DMS114 treated with DMSO at 0.1 percent for 48 hours (cell line): ENCODE data around the gene GPRIN3.
"Not testable (repeated sequence)": the region's sequence is repeated elsewhere in the genome, so short reads cannot be mapped to it uniquely, and the experiment has no call there.

ENCODE experiments used
- DNase-seq: peaks from one replicate; lab custom pipeline; 2025; ENCODE audit not compliant: unreplicated experiment; lab: John Stamatoyannopoulos, UW

GPRIN3 gene

DNA sequence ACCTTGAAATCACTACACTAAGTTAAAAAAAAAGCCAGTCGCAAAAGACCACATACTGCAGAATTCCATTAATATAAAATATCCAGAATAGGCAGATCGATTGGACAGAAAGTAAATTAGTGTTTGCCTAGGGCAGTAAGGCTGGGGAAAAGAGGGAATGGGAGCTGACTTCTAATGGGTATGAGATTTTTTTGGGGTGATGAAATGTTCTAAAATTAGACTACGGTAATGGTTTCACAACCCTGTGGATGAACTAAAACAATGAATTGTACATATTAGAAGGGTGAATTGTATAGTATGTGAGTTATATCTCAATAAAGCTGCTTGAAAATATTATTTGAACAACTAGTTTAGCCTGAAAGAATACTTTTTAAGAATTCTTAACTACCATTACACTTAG, 6.7 kb upstream of the GPRIN3 start:
- DNase-seq = no peak

GRCh38 chr4:89312066-89312465, 4.5 kb upstream of the GPRIN3 start:
- DNase-seq = no peak

DNA sequence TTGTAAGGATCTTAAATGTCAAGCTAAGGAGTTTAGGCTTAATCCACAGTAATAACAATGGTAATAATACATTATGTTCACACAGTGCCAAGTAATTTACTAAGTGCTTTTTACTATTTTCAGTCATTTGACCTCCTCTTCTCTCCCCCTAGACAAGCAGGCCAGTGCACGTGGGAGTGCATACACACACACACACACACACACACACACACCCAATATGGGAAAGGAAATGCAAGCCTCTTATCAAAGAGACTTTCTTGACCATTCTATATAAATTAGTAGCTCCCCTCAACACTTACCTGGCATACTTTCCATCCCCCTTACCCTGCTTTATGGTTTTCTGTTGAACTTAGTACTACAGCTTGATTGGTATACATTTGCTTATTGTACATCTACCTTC, 3.8 kb upstream of the GPRIN3 start:
- no peak for DNase-seq

GRCh38 chr4:89309154-89309553, 1.6 kb upstream of the GPRIN3 start:
- DNase-seq = not testable (repeated sequence)

GRCh38 chr4:89308161-89308500, 531 bp upstream of the GPRIN3 start:
- DNase-seq = no peak

GRCh38 chr4:89307178-89307445, 488 bp downstream of the GPRIN3 start:
- no peak for DNase-seq

DNA sequence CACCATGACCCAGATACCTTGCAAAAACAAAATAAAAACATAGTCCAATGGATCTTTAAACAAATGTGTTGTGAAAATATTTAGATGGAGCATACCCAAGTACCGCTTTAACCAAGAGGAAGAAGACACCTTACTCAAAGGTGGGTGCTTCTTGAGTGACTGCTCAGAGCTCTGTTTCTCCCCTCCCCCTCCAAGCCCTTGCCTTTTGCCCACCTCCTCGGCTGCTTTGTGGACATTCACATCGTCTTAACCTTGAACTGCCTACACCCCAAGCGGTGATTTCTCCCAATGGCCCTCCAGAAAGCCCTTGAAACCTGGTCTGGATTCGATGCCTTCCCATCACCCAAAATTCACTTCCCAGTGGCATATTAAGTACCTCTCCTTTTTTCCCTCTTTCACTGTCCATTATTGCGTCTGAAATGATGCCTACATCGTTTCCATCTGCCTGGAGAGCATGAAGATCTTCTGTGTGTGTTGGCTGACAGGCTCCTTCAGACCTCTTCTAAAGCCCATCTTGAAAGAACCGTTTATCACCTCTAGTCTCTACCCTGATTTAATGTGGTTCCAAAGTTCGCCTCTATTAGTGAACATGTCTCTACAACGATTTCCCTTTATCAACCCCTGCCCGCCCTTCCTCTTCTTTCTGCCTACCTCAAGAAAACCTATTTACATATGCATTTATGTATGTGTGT, 968 bp downstream of the GPRIN3 start:
- no peak for DNase-seq

GRCh38 chr4:89305712-89306437, 1.7 kb downstream of the GPRIN3 start:
- no peak for DNase-seq

DNA sequence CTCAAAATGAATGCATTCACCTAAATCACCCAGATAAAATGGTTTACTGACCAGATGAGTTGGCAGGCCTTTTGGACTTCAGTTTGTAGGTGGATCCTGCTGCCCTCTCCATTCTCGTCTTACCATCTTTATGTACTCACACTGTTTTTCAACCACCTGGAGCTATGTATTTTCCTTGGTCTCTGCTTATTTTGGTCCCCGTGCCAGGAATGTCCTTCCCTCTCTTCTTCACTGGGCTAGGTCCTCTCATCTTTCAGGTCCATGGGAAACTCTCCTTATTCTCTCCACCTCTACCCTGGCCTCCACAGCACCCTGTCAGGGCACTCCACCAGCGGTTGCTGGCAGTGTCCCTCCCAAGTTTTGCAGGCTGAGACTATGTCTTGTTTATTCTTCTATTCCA, 2.6 kb downstream of the GPRIN3 start:
- DNase-seq = no peak

DNA sequence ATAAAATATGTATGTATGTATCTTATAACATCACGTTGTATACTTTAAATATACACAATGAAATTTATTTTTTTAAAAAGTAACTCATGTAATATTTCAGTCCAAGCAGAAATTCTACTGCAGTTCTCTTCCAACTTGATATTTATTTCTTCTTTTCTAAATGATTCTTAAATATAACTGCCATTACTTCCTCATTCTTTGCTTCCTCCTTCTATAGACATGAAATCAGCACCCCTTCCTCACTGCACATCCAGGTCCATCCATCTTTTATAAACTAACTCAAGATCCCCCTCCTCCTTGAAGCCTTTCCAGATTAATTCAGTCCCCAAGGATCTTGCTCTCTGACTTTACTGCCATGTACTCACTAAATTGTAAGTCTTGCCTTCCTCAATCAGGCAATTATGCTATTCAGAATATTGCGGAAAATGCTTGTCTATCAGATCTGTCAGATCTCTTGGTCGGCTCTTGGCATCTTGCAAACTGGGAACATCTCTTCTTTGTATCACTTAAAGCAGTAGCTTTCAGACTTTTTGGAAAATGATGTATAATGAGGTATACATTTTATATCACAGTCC, 3.7 kb downstream of the GPRIN3 start:
- no peak for DNase-seq

DNA sequence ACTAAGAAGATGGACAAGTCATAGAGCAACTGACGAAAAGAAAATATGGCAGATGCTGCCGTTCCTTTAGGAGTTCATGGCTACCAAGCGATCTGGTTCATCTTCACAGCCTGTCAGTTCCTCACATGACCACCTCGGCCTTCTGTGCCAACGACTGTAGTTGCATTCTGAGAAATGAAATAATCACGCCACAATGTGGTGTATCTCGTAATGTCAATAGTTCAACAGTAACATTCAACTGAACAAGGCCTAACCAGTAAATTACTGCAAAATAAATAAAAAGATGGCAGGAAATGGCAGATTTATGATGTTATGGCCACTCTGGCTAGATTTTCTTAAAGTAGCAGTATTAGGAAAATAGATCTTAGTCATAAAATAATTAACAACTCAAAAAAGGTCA, 4.4 kb downstream of the GPRIN3 start:
- no peak for DNase-seq

GRCh38 chr4:89301902-89302301, 5.7 kb downstream of the GPRIN3 start:
- no peak for DNase-seq

DNA sequence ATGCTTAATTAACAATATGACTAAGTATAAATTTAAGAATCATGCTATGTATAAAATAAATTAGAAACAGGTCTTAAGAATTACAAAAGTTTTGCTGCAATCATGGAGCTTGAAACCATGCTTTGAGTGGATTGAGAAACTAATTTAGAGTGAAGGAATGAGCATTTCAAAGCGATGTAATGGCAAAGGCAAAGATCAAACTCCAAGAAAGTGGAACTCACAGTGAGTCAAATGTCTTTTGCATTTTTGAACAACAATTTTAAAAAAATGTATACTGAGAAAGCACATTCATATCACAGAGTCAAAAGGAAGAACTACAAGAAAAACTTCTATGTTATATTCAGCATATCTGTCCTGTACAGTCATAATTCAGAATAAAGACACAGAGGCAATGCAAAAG, 6.6 kb downstream of the GPRIN3 start:
- no peak for DNase-seq

DNA sequence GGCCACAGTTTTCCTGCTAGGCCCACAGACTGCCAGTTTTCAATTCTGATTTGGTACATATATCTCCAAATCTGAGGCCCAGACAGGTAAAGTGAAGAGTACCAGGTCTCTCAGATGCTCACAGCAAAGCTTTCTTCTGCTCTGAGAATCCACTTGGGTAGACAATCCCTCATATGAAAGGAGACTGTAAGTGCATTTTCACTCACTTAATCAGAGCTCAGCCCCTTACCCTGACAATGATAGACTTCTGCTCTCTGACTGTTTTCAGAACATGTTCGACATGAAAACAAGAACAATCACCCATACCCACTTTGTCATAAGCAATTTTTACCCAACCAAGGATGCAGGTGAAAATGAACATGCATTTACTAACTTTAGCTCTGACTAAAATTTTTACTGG, 7.1 kb downstream of the GPRIN3 start:
- no peak for DNase-seq

- no peak for DNase-seq
Measured at GRCh38 chr4:89300060-89300459, 7.5 kb downstream of the GPRIN3 start.

DNA sequence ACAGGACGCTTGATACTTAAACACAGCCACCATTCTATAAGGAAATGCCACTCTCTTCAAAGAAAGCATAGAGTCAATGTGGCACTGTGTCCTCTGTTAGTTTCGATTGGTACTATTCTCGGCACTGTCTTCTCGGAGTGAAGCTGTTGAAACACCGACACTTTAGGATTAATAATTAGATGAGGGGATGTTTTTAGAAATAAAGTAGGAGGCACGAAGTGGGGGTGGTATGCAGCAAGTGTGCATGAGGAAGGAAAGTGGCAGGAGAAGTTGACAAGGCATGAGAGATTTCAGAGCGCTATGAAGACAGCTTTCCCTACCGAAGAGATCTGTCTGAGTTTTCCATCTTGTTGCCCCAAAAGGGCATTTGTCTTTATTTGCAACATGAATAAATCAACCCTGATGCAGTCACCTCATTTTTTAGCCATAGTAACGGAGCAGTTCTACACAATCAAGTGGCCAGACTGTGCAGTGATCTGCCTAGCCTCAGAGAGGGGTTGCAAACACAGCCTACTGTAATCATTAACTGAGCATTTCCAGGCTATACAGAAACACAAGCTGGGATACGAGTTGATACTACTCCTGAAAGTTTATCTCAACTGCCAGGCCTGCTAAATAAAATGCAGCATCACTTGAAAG, 8.3 kb downstream of the GPRIN3 start:
- DNase-seq = no peak

DNA sequence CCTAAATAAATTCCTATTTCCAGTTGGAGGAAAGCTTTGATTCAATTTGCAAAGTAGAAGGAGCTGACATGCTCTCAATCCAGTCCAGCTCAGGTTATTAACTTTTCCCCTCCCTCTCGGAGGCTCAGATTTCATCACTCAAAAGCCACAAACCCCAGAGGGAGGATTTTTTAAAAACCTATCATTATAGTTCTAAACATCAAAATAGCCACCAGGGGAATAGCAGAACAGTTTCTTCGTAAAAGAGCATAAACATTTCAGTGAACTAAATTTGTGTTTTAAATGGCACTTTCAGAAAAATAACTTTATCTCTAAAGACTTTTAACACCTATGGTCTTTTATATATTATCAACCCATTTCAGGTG, 8.8 kb downstream of the GPRIN3 start:
- no peak for DNase-seq

DNA sequence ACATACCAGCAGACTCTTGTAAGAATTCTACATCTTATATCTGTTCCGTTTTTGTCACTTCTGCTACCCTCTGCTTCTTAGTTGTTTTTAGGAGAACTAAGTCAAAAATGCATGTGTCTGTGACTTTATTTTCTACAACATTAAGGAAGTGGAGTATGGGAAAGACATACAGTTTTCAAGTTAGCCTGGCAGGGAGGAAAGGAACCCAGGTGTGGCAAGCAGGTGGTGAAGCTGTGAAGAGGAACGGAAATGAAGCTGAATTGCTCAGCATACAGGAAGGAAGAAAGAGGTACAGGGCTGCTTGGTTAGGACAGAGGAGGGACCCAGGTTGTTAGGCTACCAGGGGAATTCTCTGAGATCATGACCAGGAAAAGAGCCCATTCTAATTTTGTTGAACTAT, 9.4 kb downstream of the GPRIN3 start:
- no peak for DNase-seq

- DNase-seq = no peak
Measured at GRCh38 chr4:89296896-89297295, 10.7 kb downstream of the GPRIN3 start.

DNA sequence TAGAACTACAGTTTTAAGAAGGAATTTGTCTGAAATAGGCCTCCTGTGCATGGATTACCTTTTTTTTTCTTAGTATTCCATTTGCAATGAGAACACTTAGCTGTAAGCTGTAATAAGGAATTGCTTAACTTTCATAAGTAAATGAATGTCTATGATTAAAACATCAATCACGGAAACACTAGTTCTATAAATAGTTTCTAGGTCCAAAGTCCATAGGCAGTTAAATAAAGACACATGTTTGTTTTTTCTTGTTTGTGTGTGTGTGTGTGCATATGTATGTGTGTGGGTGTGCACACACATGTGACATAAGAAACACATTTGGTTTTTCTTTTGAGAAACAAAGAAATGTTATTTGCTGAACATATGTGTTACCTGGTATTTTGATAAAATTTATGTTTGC, 11.2 kb downstream of the GPRIN3 start:
- DNase-seq = no peak

DNA sequence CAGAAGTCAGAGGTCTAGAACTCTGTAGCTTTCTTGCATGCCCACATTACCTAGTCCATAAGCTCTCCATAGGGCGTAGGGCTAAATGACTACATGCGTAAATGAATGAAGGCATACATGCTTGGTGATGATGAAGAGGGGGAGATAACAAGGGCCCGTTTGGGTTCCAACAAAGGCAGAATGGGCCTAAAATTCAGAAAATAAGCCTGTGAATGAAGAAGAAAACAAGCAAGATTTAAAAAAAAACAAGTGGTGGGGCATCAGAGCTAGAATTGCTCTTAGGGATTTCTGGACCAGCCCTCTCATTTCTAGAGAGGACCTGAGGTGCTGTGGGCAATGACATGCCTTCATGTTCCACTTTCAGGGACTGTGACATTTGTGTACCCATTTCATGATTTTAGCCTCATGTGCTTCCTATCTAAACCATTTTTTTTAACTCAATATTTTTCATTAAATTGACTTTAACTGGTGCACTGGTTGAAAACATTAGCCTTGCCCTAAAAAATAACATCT, 12.1 kb downstream of the GPRIN3 start:
- no peak for DNase-seq

GRCh38 chr4:89294573-89295269, 12.9 kb downstream of the GPRIN3 start:
- DNase-seq = no peak
